HG02759 (cell line): ENCODE measurements around the gene CHPF2.

Experiments used
- ATAC-seq: cut with Tn5 transposase; IDR thresholded peaks from one replicate; pipeline ENCODE4 v1.9.1; 2021; ENCODE audit warnings: mild to moderate bottlenecking, moderate library complexity; ENCODE audit not compliant: unreplicated experiment

The CHPF2 gene, protein sequence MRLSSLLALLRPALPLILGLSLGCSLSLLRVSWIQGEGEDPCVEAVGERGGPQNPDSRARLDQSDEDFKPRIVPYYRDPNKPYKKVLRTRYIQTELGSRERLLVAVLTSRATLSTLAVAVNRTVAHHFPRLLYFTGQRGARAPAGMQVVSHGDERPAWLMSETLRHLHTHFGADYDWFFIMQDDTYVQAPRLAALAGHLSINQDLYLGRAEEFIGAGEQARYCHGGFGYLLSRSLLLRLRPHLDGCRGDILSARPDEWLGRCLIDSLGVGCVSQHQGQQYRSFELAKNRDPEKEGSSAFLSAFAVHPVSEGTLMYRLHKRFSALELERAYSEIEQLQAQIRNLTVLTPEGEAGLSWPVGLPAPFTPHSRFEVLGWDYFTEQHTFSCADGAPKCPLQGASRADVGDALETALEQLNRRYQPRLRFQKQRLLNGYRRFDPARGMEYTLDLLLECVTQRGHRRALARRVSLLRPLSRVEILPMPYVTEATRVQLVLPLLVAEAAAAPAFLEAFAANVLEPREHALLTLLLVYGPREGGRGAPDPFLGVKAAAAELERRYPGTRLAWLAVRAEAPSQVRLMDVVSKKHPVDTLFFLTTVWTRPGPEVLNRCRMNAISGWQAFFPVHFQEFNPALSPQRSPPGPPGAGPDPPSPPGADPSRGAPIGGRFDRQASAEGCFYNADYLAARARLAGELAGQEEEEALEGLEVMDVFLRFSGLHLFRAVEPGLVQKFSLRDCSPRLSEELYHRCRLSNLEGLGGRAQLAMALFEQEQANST

DNA sequence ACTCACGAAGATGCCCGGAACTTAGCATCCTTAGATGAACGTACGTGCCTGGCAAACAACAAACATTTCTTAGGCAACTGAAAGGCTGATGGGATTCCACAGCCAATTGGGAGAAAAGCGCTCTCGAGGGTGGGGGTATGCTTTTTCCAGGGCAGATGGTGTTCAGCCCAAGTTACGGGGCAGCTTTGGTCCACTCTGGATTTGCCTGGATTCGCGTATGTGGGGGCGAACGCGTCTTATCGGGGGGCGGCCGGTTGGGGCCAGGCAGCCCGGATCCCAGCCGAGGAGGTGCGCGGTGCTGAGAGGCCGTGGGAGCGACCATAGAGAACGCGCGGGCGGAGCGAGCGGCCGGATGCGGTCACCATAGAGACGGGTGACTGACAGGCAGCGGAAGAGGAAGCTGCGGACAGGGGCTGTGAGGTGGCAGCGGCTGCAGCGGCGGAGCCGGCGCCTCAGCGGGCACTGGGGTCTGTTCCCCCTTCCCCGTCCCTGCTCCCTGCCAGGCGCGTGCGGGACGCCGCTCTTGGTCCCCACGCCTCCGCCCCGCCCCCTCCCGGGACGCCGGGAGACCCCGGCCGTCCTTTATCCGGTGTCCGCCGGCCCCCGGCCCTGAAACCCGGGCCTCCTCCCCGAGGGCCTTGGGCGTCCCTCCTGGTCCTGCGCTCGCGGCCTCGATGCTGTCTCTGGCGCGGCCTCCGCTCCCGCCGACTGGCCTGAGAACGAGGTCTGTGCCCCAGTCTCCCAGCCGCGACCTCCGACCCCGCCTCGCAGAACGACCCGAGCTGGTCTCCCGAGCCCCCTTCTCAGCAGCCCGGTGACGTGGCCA lies at the start of gene CHPF2:
Gene CHPF2, plus strand, starts transcription at position 393 of the 826 bp plus-strand sequence. CDS start 1,529 bp downstream, outside the sequence.
- peak; percentile 97 for ATAC-seq

DNA sequence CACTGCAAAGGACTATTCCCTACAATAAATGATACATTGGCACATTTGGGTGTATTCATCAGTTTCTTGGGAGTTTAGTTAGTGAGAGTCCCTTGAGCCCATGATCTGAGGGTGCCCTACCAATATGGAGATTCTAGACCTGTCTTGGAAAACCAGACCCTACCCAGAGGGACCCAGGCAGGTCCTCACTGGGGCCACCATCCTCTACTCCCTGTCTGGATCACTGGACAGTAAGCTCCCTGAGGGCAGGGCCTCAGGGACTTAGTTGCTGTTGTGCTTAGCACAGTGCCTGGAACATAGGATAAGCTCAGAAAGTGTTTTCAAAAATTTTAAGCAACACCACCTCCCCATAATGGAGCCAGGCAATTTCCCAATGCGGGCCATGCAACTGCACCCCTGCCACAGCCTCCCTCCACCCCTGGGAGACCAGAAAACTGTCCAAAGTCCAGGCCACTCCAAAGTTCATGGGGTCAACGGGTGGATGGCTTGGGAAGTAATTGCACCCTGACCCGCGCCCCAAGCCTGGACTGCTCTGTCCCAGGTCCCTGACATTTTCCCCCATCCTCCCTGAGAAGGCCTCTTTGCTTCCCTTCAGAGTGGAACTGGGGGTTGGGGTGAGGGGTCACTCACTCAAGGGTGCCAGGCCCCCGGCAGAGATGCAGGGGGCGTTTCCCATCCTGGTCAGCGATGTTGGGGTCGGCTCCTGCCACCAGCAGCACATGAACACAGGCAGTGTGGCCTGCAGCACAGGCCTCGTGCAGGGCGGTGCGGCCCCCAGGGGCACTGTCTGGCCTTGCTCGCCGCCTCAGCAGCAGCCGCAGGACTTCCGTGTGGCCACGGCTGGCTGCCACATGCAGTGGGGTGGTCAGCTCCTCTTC lies 46.3 kb upstream of the CHPF2 start:
- ATAC-seq = no peak

GRCh38 chr7:151186640-151187408 lies 45.5 kb upstream of the CHPF2 start, which contains the start of gene ASB10:
Gene ASB10 (minus strand): TSS chr7:151187250. CDS start chr7:151187130, 120 bp downstream.
- no peak for ATAC-seq

DNA sequence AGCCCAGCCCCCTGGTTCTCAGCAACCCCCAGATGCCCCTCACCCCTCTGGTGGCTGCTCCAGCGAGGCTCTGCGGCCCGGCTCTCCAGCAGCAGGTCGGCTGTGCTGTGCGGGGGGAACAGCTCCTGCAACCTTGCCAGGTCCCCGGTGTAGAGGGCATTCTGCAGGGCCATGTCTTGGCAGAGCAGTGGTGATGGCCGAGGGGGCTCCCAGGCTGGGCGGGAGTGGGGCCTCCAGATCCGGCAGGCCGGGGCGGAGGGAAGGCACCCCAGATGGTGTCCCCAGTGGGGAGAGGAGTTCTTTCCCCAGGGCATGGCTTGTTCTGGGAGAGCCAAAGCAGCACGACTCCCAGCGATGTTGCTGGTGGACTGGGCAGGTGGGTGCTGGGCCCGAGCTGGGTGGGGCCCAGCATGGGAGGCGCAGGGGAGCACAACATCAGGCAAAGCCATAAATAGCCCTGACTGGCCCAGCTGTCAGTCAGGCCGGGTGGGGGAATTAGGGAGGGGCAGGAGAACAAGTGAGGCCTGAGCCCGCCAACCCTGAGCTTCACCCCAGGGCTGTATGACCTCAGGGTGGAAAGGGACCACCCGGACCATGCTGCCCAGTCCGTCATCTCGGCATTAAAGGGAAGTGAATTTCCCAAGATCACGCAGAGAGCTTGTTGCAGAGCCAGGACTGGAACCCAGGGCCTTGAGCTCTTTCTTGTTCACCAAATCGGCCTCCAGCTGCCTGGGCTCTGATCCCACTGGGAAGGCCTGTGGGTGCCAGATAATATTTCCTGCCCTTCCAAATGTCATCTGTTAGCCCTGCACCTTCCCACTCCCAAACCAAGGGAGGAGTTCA lies 44.7 kb upstream of the CHPF2 start:
- ATAC-seq = no peak

GRCh38 chr7:151188252-151188542 lies 44.1 kb upstream of the CHPF2 start:
- ATAC-seq = no peak

GRCh38 chr7:151189038-151189437 lies 43.2 kb upstream of the CHPF2 start:
- no peak for ATAC-seq

DNA sequence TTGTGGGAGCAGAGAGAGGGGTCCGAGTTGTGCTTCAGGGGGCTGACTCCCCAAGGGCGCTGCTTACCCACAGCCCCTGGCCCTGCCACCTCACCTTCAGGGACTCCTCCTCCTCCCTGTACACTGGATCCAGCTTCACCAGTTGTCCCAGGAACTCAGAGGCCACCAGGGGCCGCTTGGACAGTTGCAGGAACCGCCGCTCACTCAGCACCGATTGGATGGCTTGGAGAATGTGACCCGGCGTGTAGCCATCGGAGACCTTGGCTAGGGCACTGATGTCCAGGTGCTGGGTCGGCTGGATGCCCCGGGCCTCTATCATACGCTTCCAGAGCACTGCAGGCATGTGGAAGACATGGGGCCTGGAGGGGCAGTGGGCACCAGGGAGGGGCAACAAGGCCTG lies 40.7 kb upstream of the CHPF2 start:
- no peak for ATAC-seq

DNA sequence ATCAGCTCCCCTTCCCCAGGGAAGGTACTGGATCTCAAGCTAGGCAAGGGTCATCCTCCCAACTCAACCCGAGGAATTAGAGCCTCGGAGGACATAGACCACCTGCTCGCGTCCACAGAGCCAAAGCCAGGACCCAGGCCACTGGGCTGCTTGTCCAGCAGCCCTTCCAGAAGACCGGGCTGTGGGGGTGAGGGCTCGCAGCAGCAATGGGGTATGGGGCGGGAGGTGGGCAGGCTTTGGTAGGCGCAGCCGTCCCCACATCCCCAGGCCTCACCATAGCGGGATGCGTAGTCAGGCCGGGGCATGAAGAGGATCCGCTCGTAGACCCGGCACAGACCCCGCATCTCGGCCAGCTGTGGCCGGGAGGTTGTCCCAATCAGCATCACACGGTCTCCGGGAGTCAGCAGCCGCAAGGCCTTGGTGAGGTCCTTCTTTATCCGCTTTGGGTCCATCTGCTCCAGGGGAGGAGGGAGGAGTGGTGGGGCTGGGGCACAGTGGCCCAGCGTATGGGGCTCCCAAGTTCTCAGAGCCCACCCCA lies 40.2 kb upstream of the CHPF2 start:
- no peak for ATAC-seq

GRCh38 chr7:151193203-151193978 lies 38.9 kb upstream of the CHPF2 start:
- ATAC-seq = no peak

GRCh38 chr7:151194188-151194587 lies 38.1 kb upstream of the CHPF2 start:
- no peak for ATAC-seq

- ATAC-seq = no peak
These were observed 36.5 kb upstream of the CHPF2 start for GRCh38 chr7:151195616-151196450.

GRCh38 chr7:151197932-151198331 lies 34.4 kb upstream of the CHPF2 start:
- no peak for ATAC-seq

DNA sequence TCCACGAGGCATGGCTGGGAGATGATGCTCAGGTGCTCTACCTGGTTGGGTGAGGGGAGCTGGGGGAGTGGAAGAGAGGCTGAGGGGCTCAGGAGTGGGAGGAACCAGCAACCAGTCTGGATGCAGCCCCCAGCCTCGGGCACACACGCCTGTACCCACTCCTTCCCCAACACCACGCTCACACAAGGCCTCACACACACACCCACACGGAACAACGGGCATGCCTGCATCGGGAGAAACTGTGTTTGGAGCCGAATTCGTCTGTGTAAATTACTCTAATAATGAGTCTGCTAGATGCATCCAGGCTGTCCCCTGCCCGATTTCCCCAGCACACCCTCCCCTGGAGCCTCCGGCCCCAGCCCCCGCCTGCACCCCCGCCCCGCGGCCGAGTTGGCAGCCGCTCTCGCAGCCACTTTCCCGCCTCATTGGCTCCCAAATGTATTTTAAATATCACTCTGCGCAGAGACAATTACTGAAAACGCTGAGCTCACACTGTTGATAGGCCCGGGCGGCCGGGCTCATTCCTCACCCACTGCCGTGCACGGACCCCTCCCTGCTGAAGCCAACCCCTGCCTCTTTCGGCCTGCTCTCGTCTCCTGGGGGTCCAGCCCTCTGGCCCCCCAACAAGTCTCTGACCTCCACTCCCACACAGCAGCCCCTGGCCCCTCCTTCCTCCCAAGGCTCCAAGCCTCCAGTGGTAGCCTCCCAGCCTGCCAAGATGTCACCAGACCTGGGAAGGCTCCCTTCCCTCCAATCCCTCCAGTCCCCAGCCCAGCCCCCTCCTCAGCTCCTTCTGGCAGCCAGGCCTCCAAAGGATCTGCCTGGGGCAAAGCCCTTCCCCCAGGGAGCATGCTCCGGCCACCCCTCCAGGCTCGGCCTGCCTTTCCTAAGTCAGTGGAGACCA lies 33.1 kb upstream of the CHPF2 start:
- ATAC-seq = no peak

- ATAC-seq = no peak
These were observed 30.9 kb upstream of the CHPF2 start for GRCh38 chr7:151201344-151201743.

GRCh38 chr7:151201751-151202150 lies 30.5 kb upstream of the CHPF2 start:
- ATAC-seq = no peak

GRCh38 chr7:151202836-151203235 lies 29.4 kb upstream of the CHPF2 start:
- no peak for ATAC-seq
